GM18858 (cell line): ENCODE measurements around the gene WDR45B.
"Not testable (repeated sequence)": the region's sequence is repeated elsewhere in the genome, so short reads cannot be mapped to it uniquely, and the experiment has no call there.

Source experiments
- ATAC-seq: cut with Tn5 transposase; IDR thresholded peaks from one replicate; pipeline ENCODE4 v1.9.1; 2021; ENCODE audit not compliant: unreplicated experiment

The WDR45B gene

GRCh38 chr17:82658796-82659452, 10.7 kb upstream of the WDR45B start:
- ATAC-seq, result no peak

- ATAC-seq, result no peak
These were observed 10.1 kb upstream of the WDR45B start for GRCh38 chr17:82658331-82658730.

GRCh38 chr17:82657926-82658325, 9.7 kb upstream of the WDR45B start:
- no peak for ATAC-seq

- no peak for ATAC-seq
These were observed 8.0 kb upstream of the WDR45B start for GRCh38 chr17:82656266-82656665.

- ATAC-seq, result no peak
These were observed 7.3 kb upstream of the WDR45B start for GRCh38 chr17:82655523-82655922.

GRCh38 chr17:82655038-82655479, 6.8 kb upstream of the WDR45B start:
- no peak for ATAC-seq

GRCh38 chr17:82654611-82655010, 6.4 kb upstream of the WDR45B start:
- not testable (repeated sequence) for ATAC-seq

GRCh38 chr17:82653651-82654528, 5.6 kb upstream of the WDR45B start:
- ATAC-seq, result no peak

DNA sequence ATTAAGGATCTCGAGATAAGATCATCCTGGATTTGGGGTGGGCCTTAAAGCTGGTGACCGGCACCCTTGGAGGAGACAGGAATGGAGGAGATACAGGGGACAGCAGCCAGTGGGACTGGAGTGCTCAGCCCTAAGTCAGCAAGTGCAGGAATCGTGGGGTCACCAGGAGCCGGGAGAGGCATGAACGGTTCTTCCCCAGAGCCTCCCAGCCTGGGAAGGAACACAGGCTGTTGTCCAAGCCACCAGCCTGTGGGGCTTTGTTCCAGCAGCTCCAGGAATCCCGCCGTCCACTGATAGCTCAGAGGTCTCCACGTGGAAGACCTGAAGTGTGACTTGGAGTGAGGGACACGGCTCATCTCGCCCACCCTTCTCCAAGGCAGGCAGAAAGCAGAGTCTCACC, 2.5 kb upstream of the WDR45B start:
- ATAC-seq, result no peak

- no peak for ATAC-seq
These were observed 1.4 kb upstream of the WDR45B start for GRCh38 chr17:82649501-82650261.

- ATAC-seq, result no peak
These were observed 593 bp upstream of the WDR45B start for GRCh38 chr17:82648742-82649331.

- peak; percentile 23 for ATAC-seq
These were observed 565 bp downstream of the WDR45B start for GRCh38 chr17:82647593-82648164.

- ATAC-seq, result no peak
These were observed 2.7 kb downstream of the WDR45B start for GRCh38 chr17:82645516-82645915.

DNA sequence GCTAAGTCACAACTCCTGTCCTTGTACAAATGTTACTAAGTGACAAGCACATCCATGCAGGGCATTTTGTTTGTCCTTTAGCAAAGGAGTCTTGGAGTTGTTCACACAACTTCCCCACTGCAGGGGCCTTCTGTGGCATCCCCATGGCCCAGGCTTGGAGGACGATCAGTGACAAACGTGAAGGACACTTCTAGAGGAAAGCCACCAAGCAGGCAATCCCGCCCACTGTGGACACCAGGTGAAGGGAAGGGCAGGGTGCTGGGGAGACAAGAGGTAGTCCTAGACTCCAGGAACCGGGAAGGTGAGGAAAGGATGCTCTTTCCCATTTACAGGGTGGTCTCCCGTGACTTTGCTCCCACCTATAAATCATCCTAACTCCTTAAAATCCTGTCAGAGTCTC, 4.1 kb downstream of the WDR45B start:
- no peak for ATAC-seq

DNA sequence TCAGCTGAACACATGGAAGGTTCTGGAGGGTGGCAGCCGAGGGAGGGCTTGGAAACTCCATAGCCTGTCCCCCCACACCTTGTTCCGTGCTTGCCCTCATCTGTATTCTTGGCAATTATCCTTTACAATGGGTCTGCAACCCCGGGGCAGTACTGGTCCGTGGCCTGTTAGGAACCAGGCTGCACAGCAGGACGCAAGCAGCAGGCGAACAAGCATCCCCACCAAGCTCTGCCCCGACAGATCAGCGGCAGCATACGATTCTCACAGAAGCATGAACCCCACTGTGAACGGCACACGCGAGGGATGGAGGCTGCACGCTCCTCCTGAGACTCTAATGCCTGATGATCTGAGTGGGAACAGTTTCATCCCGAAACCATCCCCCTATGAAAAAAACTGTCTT, 6.2 kb downstream of the WDR45B start:
- ATAC-seq, result no peak

- ATAC-seq, result no peak
These were observed 8.2 kb downstream of the WDR45B start for GRCh38 chr17:82640036-82640435.

DNA sequence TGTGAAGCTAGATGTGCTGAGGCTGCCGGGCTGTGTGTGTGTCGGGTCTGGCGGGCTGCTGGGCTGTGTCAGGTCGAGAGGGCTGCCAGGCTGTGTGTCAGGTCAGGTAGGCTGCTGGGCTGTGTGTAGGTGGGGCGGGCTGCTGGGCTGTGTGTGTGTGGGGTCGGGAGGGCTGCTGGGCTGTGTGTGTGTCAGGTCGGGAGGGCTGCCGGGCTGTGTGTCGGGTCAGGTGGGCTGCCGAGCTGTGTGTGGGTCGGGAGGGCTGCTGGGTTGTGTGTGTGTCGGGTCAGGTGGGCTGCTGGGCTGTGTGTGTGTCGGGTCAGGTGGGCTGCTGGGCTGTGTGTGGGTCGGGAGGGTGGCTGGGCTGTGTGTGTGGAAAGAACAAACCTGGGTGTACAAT, 8.6 kb downstream of the WDR45B start:
- ATAC-seq, result no peak

DNA sequence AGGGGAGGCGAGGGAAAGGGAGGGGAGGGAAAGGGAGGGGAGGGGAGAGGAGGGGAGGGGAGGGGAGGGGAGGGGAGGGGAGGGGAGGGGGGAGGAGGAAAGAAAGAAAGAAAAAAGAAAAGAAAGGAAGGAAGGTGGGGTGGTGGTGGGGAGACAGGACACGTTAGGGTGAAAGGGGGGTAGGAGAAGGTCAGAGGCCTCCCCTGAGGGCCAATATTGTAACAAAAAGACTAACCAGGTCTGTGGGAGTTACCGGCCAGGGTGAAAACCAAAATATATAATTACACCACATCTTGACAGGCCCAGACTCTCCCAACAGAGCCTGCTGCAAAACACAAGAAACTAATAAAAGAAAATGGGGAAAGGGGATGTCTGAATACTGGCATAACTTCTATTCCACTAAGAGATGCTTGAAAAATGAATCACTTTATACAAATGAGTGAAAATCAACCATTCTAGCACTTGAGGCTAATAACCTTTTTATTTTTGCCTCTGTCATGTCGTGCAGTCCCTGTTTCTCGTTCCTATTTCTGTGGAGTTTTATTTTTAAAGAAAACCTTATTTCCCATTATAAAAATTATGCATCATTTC, 10.0 kb downstream of the WDR45B start:
- ATAC-seq, result no peak

- no peak for ATAC-seq
These were observed 11.3 kb downstream of the WDR45B start for GRCh38 chr17:82636626-82637598.
